Body of pancreas (tissue), 4 donors: ENCODE data around the gene FBXO4.

ENCODE experiments used
- POLR2A ChIP-seq, 3 donors: fragments of 450-650 bp; IDR thresholded peaks; one replicate each; pipeline ENCODE4 v1.6.1; 2016; ENCODE audit warnings: antibody characterized with exemption in 3 of 3, mild to moderate bottlenecking in 2 of 3
- TF ChIP-seq, protein P1 (sequence below), 7 experiments: fragments of 450-650 bp in 4 of 7; fragments of 200-600 bp in 3 of 7; sonication (generic) in 3 of 7; IDR thresholded peaks; one replicate each; pipeline ENCODE4 v1.5.1; 2016 to 2019; ENCODE audit warnings: antibody characterized with exemption in 7 of 7

DNA sequence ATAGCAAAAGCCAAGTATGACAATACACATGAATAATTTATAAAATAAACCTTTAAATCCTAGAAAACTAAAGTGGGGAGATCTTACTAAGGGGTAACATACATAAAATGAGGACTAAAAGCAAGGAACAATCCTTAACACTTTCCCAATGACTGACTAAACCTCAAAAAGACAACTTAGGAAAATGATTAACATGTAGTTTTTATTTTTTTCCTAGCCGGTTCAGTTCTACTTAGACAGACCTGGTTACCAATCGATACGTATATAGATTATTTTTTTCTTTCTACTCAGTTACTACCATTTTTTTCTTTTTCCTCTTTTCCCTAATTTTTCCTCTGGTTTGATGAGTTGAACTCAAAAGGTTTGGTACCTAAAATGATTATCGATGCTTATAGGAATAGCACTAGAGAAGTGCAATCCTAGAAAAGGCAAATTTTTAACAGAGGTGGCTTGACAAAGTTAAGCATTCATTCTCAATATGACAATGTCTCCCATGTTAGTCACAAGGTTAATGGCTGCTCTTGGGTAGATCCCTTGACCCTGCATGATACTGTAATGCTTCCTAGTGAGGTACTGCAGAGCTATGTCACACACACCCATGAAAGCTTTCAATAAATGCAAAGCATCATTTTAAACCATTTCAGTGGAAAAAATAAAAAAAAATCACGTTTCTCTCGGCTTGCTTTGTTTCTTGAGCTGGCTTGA, 41.5 kb downstream of the FBXO4 start:
- no peak for TF ChIP-seq POLR2A (IDR thresholded peaks at IDR 0.05)
- TF ChIP-seq, protein P1, sequence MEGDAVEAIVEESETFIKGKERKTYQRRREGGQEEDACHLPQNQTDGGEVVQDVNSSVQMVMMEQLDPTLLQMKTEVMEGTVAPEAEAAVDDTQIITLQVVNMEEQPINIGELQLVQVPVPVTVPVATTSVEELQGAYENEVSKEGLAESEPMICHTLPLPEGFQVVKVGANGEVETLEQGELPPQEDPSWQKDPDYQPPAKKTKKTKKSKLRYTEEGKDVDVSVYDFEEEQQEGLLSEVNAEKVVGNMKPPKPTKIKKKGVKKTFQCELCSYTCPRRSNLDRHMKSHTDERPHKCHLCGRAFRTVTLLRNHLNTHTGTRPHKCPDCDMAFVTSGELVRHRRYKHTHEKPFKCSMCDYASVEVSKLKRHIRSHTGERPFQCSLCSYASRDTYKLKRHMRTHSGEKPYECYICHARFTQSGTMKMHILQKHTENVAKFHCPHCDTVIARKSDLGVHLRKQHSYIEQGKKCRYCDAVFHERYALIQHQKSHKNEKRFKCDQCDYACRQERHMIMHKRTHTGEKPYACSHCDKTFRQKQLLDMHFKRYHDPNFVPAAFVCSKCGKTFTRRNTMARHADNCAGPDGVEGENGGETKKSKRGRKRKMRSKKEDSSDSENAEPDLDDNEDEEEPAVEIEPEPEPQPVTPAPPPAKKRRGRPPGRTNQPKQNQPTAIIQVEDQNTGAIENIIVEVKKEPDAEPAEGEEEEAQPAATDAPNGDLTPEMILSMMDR (IDR thresholded peaks at IDR 0.05), result no peak
